Fibroblast of the aortic adventitia (primary cell): Measurements from ENCODE around the gene OPCML. TPM values are rescaled to one million over a fixed set of nuclear protein-coding genes. Genes with fewer than 3 reads are reported as not detected.

Experiments
- DNase-seq: peaks from one replicate; pipeline ENCODE4 v3.0.0-alpha.2; 2010; ENCODE audit warnings: low read depth
- H3K4me3 ChIP-seq: 2 replicates; pipeline ENCODE4 v1.5.1; 2011; ENCODE audit warnings: low read depth, mild to moderate bottlenecking, control low read depth, low read length, moderate library complexity
- total RNA-seq: library from RNA; depleted of rRNA; stranded (reverse); fragments of >200 nt; gene quantifications from 2 replicates; pipeline ENCODE4 v1.2.3, GENCODE V29; 2012; ENCODE audit warnings: low replicate concordance
- TF ChIP-seq, protein P1 (sequence below): IDR thresholded peaks from 2 replicates; pipeline ENCODE4 v1.5.1; 2011; ENCODE audit warnings: mild to moderate bottlenecking, low read length, control low read depth, inconsistent platforms; ENCODE audit not compliant: insufficient read depth

The OPCML gene
- total RNA-seq, 1 donor, result 0.18 TPM

DNA sequence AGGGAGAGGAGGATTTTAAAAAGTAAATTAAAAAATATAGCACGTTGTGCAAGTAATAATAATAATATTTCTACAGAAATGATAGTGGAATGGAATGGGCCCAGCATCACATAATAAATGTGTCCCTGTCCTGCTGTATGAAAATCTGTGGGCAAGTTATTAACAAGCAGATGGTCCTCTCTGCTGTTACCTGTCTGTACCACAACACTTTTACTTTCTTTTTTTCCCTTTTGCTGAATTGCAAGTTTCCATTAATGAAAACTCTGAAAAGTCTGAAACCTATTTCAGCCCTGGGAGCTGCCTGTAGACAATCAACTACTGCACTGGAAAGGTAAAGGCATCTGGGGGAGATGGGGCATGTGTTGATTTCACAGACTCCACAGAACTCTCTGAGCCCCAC, 937.1 kb downstream of the OPCML start:
- TF ChIP-seq, protein P1, sequence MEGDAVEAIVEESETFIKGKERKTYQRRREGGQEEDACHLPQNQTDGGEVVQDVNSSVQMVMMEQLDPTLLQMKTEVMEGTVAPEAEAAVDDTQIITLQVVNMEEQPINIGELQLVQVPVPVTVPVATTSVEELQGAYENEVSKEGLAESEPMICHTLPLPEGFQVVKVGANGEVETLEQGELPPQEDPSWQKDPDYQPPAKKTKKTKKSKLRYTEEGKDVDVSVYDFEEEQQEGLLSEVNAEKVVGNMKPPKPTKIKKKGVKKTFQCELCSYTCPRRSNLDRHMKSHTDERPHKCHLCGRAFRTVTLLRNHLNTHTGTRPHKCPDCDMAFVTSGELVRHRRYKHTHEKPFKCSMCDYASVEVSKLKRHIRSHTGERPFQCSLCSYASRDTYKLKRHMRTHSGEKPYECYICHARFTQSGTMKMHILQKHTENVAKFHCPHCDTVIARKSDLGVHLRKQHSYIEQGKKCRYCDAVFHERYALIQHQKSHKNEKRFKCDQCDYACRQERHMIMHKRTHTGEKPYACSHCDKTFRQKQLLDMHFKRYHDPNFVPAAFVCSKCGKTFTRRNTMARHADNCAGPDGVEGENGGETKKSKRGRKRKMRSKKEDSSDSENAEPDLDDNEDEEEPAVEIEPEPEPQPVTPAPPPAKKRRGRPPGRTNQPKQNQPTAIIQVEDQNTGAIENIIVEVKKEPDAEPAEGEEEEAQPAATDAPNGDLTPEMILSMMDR, result no peak
- no peak for DNase-seq
- no peak overlapping the region for H3K4me3 ChIP-seq

DNA sequence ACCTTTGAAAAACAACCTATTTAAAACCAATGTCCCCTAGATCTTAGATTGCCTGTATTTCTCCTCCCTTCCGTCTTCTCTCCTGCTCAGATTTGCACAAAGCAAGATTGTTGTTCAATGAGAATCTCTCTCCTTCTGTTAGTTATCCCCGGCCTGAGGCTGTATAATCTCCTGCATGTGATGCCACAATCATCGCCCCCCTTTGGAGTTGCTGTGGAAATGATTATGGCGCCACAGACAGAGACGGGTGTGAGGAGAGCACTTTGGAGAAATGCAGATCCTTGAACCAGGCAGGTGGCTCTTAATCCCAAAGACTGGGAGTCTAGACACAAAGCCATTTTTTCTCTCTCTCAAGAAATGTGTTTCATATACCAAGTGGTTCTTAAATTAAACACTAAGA, 941.3 kb downstream of the OPCML start:
- no peak for DNase-seq
- no peak overlapping the region for H3K4me3 ChIP-seq
- TF ChIP-seq, protein P1, result no peak

DNA sequence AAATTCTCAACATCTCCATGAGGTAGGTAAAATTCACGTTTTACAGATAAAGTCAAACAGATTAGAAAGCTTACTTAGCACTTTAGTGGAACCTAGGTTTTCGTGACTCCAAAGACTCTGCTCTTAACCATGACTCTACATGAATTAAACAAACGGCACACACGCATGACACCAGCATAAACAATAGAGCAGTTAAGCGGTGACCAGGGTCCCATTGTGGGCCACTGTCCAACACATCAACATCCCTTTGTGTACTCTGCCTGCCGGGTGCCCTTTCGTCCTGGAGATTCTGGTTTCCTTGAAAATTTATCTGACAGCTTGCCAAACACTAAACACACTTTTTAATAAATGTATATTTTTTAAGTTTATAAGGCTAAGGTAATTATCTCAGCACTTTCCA, 941.7 kb downstream of the OPCML start:
- DNase-seq, result no peak
- TF ChIP-seq, protein P1, result no peak
- H3K4me3 ChIP-seq, result no peak overlapping the region

GRCh38 chr11:132589791-132590190, 942.5 kb downstream of the OPCML start:
- TF ChIP-seq, protein P1, result no peak

GRCh38 chr11:132588366-132588765, 943.9 kb downstream of the OPCML start:
- DNase-seq, result no peak
- no peak overlapping the region for H3K4me3 ChIP-seq
- TF ChIP-seq, protein P1, result no peak

More at GRCh38 chr11:132589791-132590190, 942.5 kb downstream of the OPCML start:
- DNase-seq, result no peak
- no peak overlapping the region for H3K4me3 ChIP-seq

DNA sequence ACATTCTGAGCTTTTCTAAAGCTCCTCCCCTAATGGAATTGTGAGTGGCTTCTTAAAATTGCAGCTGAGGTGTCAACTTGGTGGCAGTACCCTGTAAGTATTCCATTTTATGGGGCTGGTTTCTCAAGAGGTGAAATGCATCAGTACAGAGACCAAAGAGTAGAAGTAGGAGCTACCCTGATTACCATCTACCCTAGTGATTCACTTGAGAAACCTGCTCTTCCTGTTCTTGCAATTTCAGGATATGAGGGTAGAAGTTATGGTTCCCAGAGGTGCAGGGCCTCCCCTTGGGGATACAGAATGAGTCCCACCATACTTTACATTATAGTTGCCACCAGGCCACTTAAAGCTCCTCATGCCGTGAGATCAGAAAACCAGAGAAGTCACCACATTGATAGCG, 944.6 kb downstream of the OPCML start:
- H3K4me3 ChIP-seq, result no peak overlapping the region
- no peak for DNase-seq
- TF ChIP-seq, protein P1, result no peak

GRCh38 chr11:132586801-132587200, 945.5 kb downstream of the OPCML start:
- TF ChIP-seq, protein P1, result no peak
- H3K4me3 ChIP-seq, result no peak overlapping the region
- no peak for DNase-seq
